HCT116 (cell line): ENCODE data around the gene ACSM6. TPM values are rescaled to one million over a fixed set of nuclear protein-coding genes. Genes with fewer than 3 reads are reported as not detected.

ENCODE experiments used
- ATAC-seq: fragments of 200-7000 bp; cut with Tn5 transposase; 2 replicates; pipeline ENCODE4 v1.9.1; 2020; ENCODE audit warnings: mild to moderate bottlenecking, moderate library complexity
- BruUV-seq: library from RNA; stranded (reverse); fragments of 400-500 nt; replicated peaks from 2 replicates; lab custom pipeline; 2021; lab: Mats Ljungman, UMichigan
- CTCF ChIA-PET: fragments of 300-600 bp; sonication (Branson Sonifier 250); formaldehyde crosslinking; loops from one replicate; lab custom pipeline; 2021; ENCODE audit warnings: antibody characterized with exemption; lab: Charles Lee
- POLR2A ChIA-PET: fragments of 300-600, 350-600 bp; sonication (Branson Sonifier 250); formaldehyde crosslinking; loops from one replicate; lab custom pipeline; 2021; ENCODE audit warnings: antibody characterized with exemption; lab: Charles Lee
- RAD21 ChIA-PET, 2 experiments: fragments of 300-600 bp; sonication (Branson Sonifier 250); formaldehyde crosslinking; loops; one replicate each; lab custom pipeline; 2023; ENCODE audit warnings: low total read pairs in 2 of 2; ENCODE audit not compliant: uncharacterized antibody in 2 of 2, unreplicated experiment in 2 of 2, low non-redundant PET in 1 of 2; lab: Charles Lee
- DNase-seq: peaks from one replicate; pipeline ENCODE4 v3.0.0-alpha.2; 2010; ENCODE audit warnings: low read depth, low spot score
- H2AFZ ChIP-seq: fragments of 200-600 bp; shearing (Covaris generic), sonication (generic); 2 replicates; pipeline ENCODE4 v1.6.1; 2017; ENCODE audit warnings: low read depth, mixed run types, mixed read lengths, antibody characterized with exemption, low read length; ENCODE audit not compliant: poor library complexity, severe bottlenecking
- H3K27ac ChIP-seq: 2 replicates; pipeline ENCODE4 v1.5.1; 2012; ENCODE audit warnings: low read depth, low read length
- H3K27me3 ChIP-seq: fragments of 200-600 bp; sonication (generic); 2 replicates; pipeline ENCODE4 v1.6.1; 2016; ENCODE audit warnings: mixed run types, low read length, mixed read lengths; ENCODE audit not compliant: insufficient read depth
- H3K36me3 ChIP-seq, 2 experiments: fragments of 200-500 bp in 1 of 2; fragments of 200-600 bp in 1 of 2; sonication (Bioruptor generic) in 1 of 2; sonication (generic) in 1 of 2; 2 replicates each; pipeline versions ENCODE4 v1.5.1 to v1.6.1; 2014 to 2016; ENCODE audit warnings: low read length in 2 of 2, inconsistent platforms in 1 of 2, mixed read lengths in 1 of 2, mixed run types in 1 of 2; ENCODE audit not compliant: insufficient read depth in 2 of 2, control insufficient read depth in 1 of 2
- H3K4me1 ChIP-seq, 2 experiments: fragments of 200-600 bp in 1 of 2; sonication (generic) in 1 of 2; 2 replicates each; pipeline versions ENCODE4 v1.5.1 to v1.6.1; 2012 to 2017; ENCODE audit warnings: low read length in 2 of 2, inconsistent platforms in 1 of 2, mild to moderate bottlenecking in 1 of 2, mixed read lengths in 1 of 2, mixed run types in 1 of 2, moderate library complexity in 1 of 2; ENCODE audit not compliant: insufficient read depth in 2 of 2, control insufficient read depth in 1 of 2
- H3K4me2 ChIP-seq: fragments of 200-600 bp; sonication (generic); 2 replicates; pipeline ENCODE4 v1.6.1; 2017; ENCODE audit warnings: mixed run types, low read length, mixed read lengths
- H3K4me3 ChIP-seq, 2 experiments: fragments of 200-600 bp in 1 of 2; sonication (generic) in 1 of 2; replicated peaks in 1 of 2; 2 replicates each; pipeline ENCODE4 v1.5.1; 2011 to 2016; ENCODE audit warnings: low read length in 2 of 2, control low read depth in 1 of 2, low read depth in 1 of 2, mild to moderate bottlenecking in 1 of 2, mixed read lengths in 1 of 2, mixed run types in 1 of 2
- H3K79me2 ChIP-seq: fragments of 200-600 bp; sonication (generic); 2 replicates; pipeline ENCODE4 v1.6.1; 2017; ENCODE audit warnings: mild to moderate bottlenecking, mixed run types, low read length, moderate library complexity, mixed read lengths; ENCODE audit not compliant: insufficient read depth
- H3K9ac ChIP-seq: fragments of 200-600 bp; sonication (generic); 2 replicates; pipeline ENCODE4 v1.6.1; 2016; ENCODE audit warnings: low read length, mixed read lengths
- H3K9me2 ChIP-seq: fragments of 200-600 bp; sonication (generic), shearing (Covaris generic); 2 replicates; pipeline ENCODE4 v1.6.1; 2017; ENCODE audit warnings: mixed run types, mild to moderate bottlenecking, moderate library complexity; ENCODE audit not compliant: insufficient read depth
- H3K9me3 ChIP-seq, 2 experiments: fragments of 200-500 bp in 1 of 2; fragments of 200-600 bp in 1 of 2; sonication (Bioruptor generic) in 1 of 2; sonication (generic) in 1 of 2; 2 replicates each; pipeline ENCODE4 v1.6.1; 2014 to 2017; ENCODE audit warnings: low read length in 2 of 2, mixed read lengths in 2 of 2, inconsistent platforms in 1 of 2, low read depth in 1 of 2, mild to moderate bottlenecking in 1 of 2, mixed run types in 1 of 2, moderate library complexity in 1 of 2; ENCODE audit not compliant: control insufficient read depth in 1 of 2, insufficient read depth in 1 of 2
- H4K20me1 ChIP-seq: fragments of 200-600 bp; sonication (generic), shearing (Covaris generic); 2 replicates; pipeline ENCODE4 v1.6.1; 2017; ENCODE audit warnings: mixed run types, mild to moderate bottlenecking, moderate library complexity; ENCODE audit not compliant: insufficient read depth
- ATF3 ChIP-seq: IDR thresholded peaks from 2 replicates; pipeline ENCODE4 v1.6.1; 2012
- CBX3 ChIP-seq: IDR thresholded peaks from 2 replicates; pipeline ENCODE4 v1.6.1; 2012; ENCODE audit warnings: low read depth
- CTCF ChIP-seq, 3 experiments: fragments of 200-600 bp in 1 of 3; sonication (generic) in 1 of 3; IDR thresholded peaks in 2 of 3; conservative IDR thresholded peaks in 1 of 3; 2 replicates each; pipeline ENCODE4 v1.5.1; 2012 to 2017; ENCODE audit warnings: low read depth in 2 of 3, low read length in 2 of 3, antibody characterized with exemption in 1 of 3, borderline replicate concordance in 1 of 3, control low read depth in 1 of 3, mild to moderate bottlenecking in 1 of 3, mixed read lengths in 1 of 3, mixed run types in 1 of 3, moderate library complexity in 1 of 3; ENCODE audit not compliant: insufficient read depth in 1 of 3
- EGR1 ChIP-seq: IDR thresholded peaks from 2 replicates; pipeline ENCODE4 v1.6.1; 2012; ENCODE audit warnings: low read depth
- EZH2 ChIP-seq: fragments of 200-600 bp; sonication (generic); IDR thresholded peaks from 2 replicates; pipeline ENCODE4 v1.6.1; 2017; ENCODE audit warnings: antibody characterized with exemption, mixed run types
- FOSL1 ChIP-seq: IDR thresholded peaks from 2 replicates; pipeline ENCODE4 v1.6.1; 2012; ENCODE audit warnings: low read depth
- JUND ChIP-seq: IDR thresholded peaks from 2 replicates; pipeline ENCODE4 v1.6.1; 2012
- MAX ChIP-seq: IDR thresholded peaks from 2 replicates; pipeline ENCODE4 v1.6.1; 2012
- RAD21 ChIP-seq: IDR thresholded peaks from 2 replicates; pipeline ENCODE4 v1.6.1; 2012; ENCODE audit warnings: low read depth, mild to moderate bottlenecking
- SP1 ChIP-seq: IDR thresholded peaks from 2 replicates; pipeline ENCODE4 v1.6.1; 2012; ENCODE audit warnings: low read depth
- SRF ChIP-seq: IDR thresholded peaks from 2 replicates; pipeline ENCODE4 v1.6.1; 2012; ENCODE audit warnings: low read depth
- TCF7L2 ChIP-seq: IDR thresholded peaks from 2 replicates; pipeline ENCODE4 v1.7.0; 2011; ENCODE audit warnings: borderline replicate concordance, inconsistent platforms; ENCODE audit not compliant: insufficient read depth, insufficient read length; ENCODE audit errors: extremely low read depth
- ZBTB33 ChIP-seq: IDR thresholded peaks from 2 replicates; pipeline ENCODE4 v1.6.1; 2011; ENCODE audit warnings: mild to moderate bottlenecking, low read length, moderate library complexity; ENCODE audit not compliant: insufficient replicate concordance; ENCODE audit errors: extremely low read depth
- ZFX ChIP-seq: fragments of 450-650 bp; IDR thresholded peaks from 2 replicates; pipeline ENCODE4 v1.6.1; 2017
- intact Hi-C: fragments of 100-400 bp; cut with micrococcal nuclease; formaldehyde crosslinking; loops from 2 replicates; pipeline ENCODE4 v1.10.0; 2022
- total RNA-seq: library from RNA; stranded (reverse); gene quantifications from one replicate; pipeline ENCODE4 v1.2.1, GENCODE V29; 2021; ENCODE audit not compliant: unreplicated experiment

Gene ACSM6
- total RNA-seq, 1 experiment from 2014 or later = not detected

- POLR2A ChIA-PET = no interaction called here
- no peaks in the 10 kb centered on the region for H4K20me1 ChIP-seq
- peaks cover 50 to 70% of the 10 kb centered on the region in 2 experiments for H3K4me1 ChIP-seq
- no peak overlapping the region for H3K27ac ChIP-seq
- H3K36me3 ChIP-seq = peaks cover 0 to 3% of the 10 kb centered on the region in 2 experiments; a peak in 1 of 4 replicates
- no TSS peak for BruUV-seq
- H3K4me2 ChIP-seq = no peak overlapping the region
- H3K27me3 ChIP-seq = no peaks in the 10 kb centered on the region
- no peak overlapping the region for H3K9ac ChIP-seq
- ATAC-seq (no peak), DNase-seq (no peak)
- H3K4me3 ChIP-seq = no peak overlapping the region
- CTCF ChIA-PET = no interaction called here
- intact Hi-C loops = no loop called here
- H3K9me2 ChIP-seq = no peaks in the 10 kb centered on the region
- H3K79me2 ChIP-seq = no peaks in the 10 kb centered on the region
- RAD21 ChIA-PET = interaction anchor here in 1 of 2 experiments (0.7 kb wide), 1 partner anchor 28 kb away, joined by 3 read pairs; no protein-coding TSS in a partner anchor
- H2AFZ ChIP-seq = no peak overlapping the region
- TF ChIP-seq ZFX (no peak), ATF3 (no peak), TCF7L2 (no peak), SRF (no peak), RAD21 (no peak), MAX (no peak), JUND (no peak), FOSL1 (no peak), ZBTB33 (no peak), EGR1 (no peak), EZH2 (no peak), CBX3 (no peak), SP1 (no peak), CTCF (IDR thresholded peaks at IDR 0.05 in 2 of 3, conservative IDR thresholded peaks at IDR 0.05 in 1 of 3; ENCODE audit: borderline replicate concordance in 1 of 3, insufficient read depth in 1 of 3, low read depth in 2 of 3, low read length in 2 of 3) (no peak)
- H3K9me3 ChIP-seq = no peaks in the 10 kb centered on the region
These were observed 68.9 kb downstream of the ACSM6 start for GRCh38 chr10:95262763-95263518.
